HG03135 (cell line): ENCODE data around the gene STAM.
"Not testable (repeated sequence)": the region's sequence is repeated elsewhere in the genome, so short reads cannot be mapped to it uniquely, and the experiment has no call there.

Experiments used
- ATAC-seq: cut with Tn5 transposase; IDR thresholded peaks from one replicate; pipeline ENCODE4 v1.9.1; 2021; ENCODE audit warnings: mild to moderate bottlenecking, moderate library complexity; ENCODE audit not compliant: unreplicated experiment

Gene STAM

DNA sequence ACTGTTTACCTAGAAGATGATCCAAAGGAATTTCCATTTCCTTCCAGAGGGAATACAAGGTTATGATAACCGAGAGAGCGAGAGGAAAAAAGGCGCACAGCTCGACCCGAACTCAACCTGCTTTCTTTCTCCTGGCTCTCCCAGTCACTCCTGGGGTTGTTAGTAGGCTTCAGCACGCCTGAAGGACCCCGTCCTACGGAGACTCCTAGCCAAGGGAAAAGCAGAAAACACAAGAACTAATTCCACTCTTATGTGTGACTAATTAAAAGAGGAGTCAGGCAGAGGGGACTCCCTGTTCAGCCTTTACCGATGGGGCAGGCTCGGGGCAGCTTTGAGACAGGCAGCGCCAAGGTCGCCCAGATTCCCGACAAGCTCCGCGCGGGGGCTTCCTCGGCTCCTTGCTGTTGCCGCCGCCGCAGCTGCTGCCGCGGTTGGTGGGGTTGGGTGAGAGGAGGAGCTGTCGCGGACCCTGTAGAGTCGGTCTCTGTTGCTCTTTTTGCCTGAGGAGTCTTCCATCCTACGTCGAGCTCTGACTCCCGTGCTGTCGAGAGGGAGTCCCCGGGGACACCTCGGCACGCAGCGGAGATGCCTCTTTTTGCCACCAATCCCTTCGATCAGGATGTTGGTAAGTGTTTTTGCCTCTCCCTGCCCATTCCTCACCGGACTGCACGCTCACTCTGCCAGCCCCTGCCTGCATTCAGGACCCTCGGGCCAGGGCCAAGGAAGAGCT is at the start of gene STAM:
STAM (plus strand) TSS at position 397 of the 730 bp plus-strand sequence; CDS start at position 586, 189 bp downstream.
- peak; percentile 87 for ATAC-seq

- no peak for ATAC-seq
Observed at GRCh38 chr10:17597386-17597785, 46.6 kb upstream of the STAM start.

GRCh38 chr10:17599089-17599488 is 44.9 kb upstream of the STAM start:
- ATAC-seq, result no peak

- no peak for ATAC-seq
Observed at GRCh38 chr10:17605936-17606335, 38.0 kb upstream of the STAM start.

- ATAC-seq, result no peak
Observed at GRCh38 chr10:17606547-17607040, 37.4 kb upstream of the STAM start.

DNA sequence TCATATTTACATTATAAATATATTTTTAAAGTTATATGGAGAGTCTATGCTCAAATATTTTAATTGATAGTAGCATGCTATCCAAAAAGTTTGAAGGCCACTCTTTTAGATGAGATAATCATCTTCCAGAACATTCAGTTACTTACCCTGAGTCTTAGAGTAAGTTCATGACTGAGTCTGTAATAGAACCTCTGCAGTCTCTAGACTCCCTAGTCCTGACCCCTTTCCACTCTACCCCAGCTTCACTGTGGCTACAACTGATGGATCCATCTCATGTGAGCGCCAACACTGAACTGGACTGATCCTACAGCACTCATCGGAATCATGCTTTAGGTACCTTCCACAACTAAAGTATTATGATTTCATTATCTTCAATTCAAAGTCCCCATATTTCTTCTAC is 36.9 kb upstream of the STAM start:
- no peak for ATAC-seq

DNA sequence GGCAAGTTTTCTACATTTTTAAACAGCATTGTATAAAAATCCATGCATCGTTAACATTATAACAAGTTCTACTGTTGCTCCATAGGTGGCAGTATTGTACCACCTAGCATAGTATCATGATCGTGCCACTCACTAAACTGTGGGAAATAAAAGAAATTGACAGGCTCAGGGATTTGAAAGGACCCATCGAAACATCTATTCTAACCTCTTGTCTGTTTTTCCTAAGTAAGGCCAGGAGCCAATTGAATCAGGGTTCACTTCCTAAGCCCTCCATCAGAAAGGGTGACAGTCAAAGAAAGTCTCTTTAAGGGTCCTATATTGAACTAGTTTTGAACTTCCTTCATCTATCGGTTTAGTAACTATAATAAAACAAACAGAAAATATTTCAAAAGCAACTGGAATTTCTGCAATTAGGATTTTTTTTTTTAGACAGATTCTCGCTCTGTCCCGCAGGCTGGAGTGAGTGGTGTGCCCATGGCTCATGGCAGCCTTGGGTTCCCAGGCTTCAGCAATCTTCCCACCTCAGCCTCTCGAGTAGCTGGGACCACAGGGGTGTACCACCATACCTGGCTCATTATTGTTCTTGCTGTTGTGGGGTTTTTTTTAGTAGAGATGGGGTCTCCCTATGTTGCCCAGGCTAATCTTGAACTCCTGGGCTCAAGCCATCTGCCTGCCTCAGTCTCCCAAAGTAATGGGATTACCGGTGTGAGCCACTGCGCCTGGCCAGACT is 36.2 kb upstream of the STAM start:
- peak; percentile 74 for ATAC-seq

DNA sequence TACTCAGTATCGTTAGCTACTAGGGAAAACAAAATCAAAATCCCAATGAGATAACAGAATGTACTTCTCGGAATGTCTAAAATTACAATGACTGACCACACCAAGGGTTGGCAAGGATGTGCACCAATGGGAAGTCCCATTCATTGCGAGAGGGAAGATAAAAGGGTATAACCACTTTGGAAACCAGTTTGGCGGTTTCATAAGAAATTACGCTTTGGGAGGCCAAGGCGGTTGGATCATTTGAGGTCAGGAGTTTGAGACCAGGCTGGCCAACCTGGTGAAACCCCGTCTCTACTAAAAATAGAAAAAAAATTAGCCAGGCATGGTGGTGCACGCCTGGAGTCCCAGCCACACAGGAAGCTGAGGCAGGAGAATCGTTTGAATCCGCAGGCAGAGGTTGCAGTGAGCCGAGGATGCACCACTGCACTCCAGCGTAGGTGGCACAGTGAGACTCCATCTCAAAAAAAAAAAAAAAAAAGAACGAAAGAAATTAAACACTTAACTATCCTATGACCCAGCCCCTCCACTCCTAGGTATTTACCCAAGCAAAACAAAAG is 34.4 kb upstream of the STAM start:
- no peak for ATAC-seq

GRCh38 chr10:17616403-17617030 is 27.4 kb upstream of the STAM start:
- peak; percentile 40 for ATAC-seq

- peak; percentile 72 for ATAC-seq
Observed at GRCh38 chr10:17617031-17617911, 26.7 kb upstream of the STAM start, which contains the start of gene HACD1. Gene HACD1, minus strand, starts transcription at chr10:17617374. Its CDS starts 35 bp downstream, at chr10:17617339.

DNA sequence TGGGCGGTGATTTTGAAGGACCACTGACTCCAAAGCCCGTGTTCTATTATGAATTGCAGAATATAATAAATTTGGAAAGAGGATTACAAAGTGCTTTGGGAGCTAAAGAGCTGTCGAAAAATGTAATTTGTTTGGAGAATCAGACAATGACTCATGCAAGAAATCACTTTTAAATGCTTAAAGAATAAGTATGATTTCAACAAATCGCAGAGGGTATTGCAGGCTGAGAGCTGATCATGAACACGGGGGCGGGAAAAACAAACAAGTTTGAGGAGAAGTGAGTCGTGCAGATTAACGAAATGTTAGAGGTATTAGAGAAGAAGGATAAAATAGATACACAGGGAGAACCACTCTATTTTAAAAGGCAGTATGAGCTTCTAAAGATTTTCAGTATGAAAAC is 21.9 kb upstream of the STAM start:
- ATAC-seq, result no peak

DNA sequence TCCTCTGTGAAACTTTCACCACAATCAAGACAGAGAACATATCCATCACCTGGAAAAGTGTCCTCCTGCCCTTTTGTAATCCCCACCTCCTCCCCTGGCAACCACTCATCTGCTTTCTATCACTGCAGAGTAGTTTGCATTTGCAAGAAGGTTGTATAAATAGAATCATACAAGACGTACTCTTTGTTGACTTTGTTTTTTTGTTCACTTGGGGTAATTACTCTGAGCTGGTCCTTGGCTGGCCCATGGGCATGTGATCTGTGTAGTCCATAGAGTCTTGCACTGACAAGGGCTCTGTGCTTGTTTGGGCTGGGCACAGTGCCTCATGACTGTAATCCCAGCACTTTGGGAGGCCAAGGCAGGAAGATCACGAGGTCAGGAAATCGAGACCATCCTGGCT is 19.0 kb upstream of the STAM start:
- ATAC-seq, result no peak

GRCh38 chr10:17626656-17627055 is 17.3 kb upstream of the STAM start:
- ATAC-seq, result no peak

- ATAC-seq, result not testable (repeated sequence)
Observed at GRCh38 chr10:17632590-17632989, 11.4 kb upstream of the STAM start.

GRCh38 chr10:17633353-17633752 is 10.6 kb upstream of the STAM start:
- ATAC-seq, result no peak

DNA sequence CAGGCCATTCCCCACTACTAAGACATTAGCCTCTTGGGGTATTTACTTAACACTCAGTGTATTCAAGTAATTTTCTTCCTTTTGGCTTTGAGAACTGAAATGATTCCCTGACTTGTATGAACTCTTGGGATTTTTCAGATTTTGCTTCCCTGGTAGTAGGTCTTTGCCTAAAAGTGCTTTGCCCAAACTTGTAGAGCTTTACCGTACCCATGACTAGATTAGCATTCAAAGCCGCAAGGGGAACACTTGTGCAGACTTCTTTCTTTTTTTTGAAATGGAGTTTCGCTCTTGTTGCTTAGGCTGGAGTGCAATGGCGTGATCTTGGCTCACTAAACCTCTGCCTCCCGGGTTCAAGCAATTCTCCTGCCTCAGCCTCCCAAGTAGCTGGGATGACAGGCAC is 6.1 kb upstream of the STAM start:
- ATAC-seq, result no peak

GRCh38 chr10:17640331-17640816 is 3.6 kb upstream of the STAM start:
- no peak for ATAC-seq

GRCh38 chr10:17643339-17643754 is 604 bp upstream of the STAM start:
- peak; percentile 27 for ATAC-seq

DNA sequence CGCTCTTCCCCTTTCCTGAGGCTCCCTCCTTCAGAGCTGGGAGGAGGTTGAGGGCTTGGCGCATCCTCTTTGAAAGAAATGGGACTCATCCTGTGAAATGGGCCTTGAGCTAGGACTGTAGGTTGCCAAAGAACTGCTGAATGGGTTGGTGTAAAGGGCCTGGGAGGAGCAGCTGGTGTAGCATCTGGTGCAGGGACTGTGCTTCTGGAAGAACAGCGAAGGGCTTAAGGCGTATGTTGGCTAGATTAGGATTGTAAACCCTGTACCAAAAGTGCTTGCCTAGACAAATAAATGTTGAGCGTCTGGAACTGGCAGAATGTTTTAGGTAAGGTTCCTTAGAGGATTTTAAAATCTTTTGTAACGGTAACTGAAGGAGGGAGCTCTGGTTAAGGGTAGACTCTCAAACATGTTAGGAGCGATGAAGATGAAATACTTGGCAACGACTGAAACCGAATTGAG is 563 bp downstream of the STAM start:
- ATAC-seq, result peak; percentile 30
